ENCODE results near the gene CGB1.

DNA sequence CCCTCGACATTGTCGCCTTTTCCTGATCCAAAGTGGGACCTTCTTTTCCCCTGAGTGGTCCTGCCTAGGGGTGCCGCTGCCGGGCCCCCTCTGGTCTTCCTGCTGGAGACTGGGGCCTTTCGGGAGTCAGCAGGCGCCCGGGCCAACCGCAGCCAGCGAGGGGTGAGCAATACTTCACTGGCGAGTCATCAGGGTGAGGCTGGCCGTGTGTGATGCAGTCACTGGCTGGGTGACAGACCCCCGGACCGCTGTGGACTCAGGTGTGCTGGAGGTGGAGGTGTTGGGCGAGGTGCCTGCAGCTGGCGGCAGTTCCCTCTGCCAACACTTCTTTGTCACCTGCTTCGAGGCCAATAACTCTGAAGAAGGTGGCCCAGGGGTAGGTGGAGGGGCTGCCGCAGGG lies 5.5 kb upstream of the CGB1 start:
- TF ChIP-seq, protein P1, sequence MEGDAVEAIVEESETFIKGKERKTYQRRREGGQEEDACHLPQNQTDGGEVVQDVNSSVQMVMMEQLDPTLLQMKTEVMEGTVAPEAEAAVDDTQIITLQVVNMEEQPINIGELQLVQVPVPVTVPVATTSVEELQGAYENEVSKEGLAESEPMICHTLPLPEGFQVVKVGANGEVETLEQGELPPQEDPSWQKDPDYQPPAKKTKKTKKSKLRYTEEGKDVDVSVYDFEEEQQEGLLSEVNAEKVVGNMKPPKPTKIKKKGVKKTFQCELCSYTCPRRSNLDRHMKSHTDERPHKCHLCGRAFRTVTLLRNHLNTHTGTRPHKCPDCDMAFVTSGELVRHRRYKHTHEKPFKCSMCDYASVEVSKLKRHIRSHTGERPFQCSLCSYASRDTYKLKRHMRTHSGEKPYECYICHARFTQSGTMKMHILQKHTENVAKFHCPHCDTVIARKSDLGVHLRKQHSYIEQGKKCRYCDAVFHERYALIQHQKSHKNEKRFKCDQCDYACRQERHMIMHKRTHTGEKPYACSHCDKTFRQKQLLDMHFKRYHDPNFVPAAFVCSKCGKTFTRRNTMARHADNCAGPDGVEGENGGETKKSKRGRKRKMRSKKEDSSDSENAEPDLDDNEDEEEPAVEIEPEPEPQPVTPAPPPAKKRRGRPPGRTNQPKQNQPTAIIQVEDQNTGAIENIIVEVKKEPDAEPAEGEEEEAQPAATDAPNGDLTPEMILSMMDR (conservative IDR thresholded peaks at IDR 0.05 in 1 of 2, IDR thresholded peaks at IDR 0.05 in 1 of 2; ENCODE audit: extremely low read depth in 1 of 2, insufficient read depth in 1 of 2, low read depth in 1 of 2, low read length in 2 of 2), result no peak
- no peak for TF ChIP-seq EZH2 (IDR thresholded peaks at IDR 0.05; ENCODE audit: borderline replicate concordance, low read length)

Measured in mammary epithelial cell (primary cell).